Measurements from ENCODE around the gene ANKRD11.

GRCh38 chr16:89233678-89234490, 256.5 kb downstream of the ANKRD11 start:
- no peak for TF ChIP-seq POLR2A (IDR thresholded peaks at IDR 0.05; ENCODE audit: borderline replicate concordance, extremely low read depth, insufficient read depth, insufficient read length)
- TF ChIP-seq, protein P1, sequence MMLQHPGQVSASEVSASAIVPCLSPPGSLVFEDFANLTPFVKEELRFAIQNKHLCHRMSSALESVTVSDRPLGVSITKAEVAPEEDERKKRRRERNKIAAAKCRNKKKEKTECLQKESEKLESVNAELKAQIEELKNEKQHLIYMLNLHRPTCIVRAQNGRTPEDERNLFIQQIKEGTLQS (IDR thresholded peaks at IDR 0.05), result no peak
- TF ChIP-seq POLR2AphosphoS5 (IDR thresholded peaks at IDR 0.05; ENCODE audit: low read depth, low read length), result no peak
- no peak for TF ChIP-seq CTCF (IDR thresholded peaks at IDR 0.05 in 2 of 3, conservative IDR thresholded peaks at IDR 0.05 in 1 of 3; ENCODE audit: borderline replicate concordance in 1 of 3, insufficient read depth in 1 of 3, low read depth in 2 of 3, low read length in 2 of 3)
- no peak for TF ChIP-seq EZH2 (IDR thresholded peaks at IDR 0.05)
- TF ChIP-seq ZFX (IDR thresholded peaks at IDR 0.05), result no peak
- TF ChIP-seq TCF7L2 (IDR thresholded peaks at IDR 0.05; ENCODE audit: borderline replicate concordance, extremely low read depth, insufficient read depth, insufficient read length), result no peak
- no peak for TF ChIP-seq ZBTB33 (IDR thresholded peaks at IDR 0.05; ENCODE audit: extremely low read depth, insufficient replicate concordance, low read length)
- no peak for TF ChIP-seq ELF1 (IDR thresholded peaks at IDR 0.05; ENCODE audit: borderline replicate concordance, low read depth)
- no peak for TF ChIP-seq EZH2phosphoT487 (IDR thresholded peaks at IDR 0.05; ENCODE audit: borderline replicate concordance)
- TF ChIP-seq CEBPB (IDR thresholded peaks at IDR 0.05; ENCODE audit: low read depth), result no peak
- no peak for TF ChIP-seq JUND (IDR thresholded peaks at IDR 0.05)
- no peak for TF ChIP-seq YY1 (IDR thresholded peaks at IDR 0.05; ENCODE audit: extremely low read depth, insufficient replicate concordance, low read depth, low read length)
- no peak for TF ChIP-seq RAD21 (IDR thresholded peaks at IDR 0.05; ENCODE audit: low read depth)

Data from HCT116 (cell line).